GM11168 (cell line): ENCODE results near the gene MAN1C1.

Experiments
- in situ Hi-C: fragments of 300-500 bp; cut with MboI; formaldehyde crosslinking; loops from one replicate; pipeline ENCODE4 v1.12.0; 2022; ENCODE audit warnings: low sequenced_read_pairs; ENCODE audit not compliant: unreplicated experiment

The MAN1C1 gene

DNA sequence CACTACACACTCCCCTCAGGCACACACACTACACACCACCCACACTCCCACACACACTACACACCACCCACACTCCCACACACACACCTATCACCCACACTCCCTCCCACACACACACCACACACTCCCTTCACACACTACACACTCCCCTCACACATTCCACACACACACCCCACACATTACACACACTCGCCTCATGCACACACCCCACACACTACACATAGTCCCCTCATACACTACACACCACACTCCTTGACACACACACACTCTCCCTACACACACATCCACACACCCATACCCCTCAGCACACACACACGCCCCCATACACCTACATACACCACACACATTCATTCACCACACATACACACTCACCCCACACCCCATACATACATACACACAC is 152.4 kb downstream of the MAN1C1 start:
- in situ Hi-C loops: no loop called here

DNA sequence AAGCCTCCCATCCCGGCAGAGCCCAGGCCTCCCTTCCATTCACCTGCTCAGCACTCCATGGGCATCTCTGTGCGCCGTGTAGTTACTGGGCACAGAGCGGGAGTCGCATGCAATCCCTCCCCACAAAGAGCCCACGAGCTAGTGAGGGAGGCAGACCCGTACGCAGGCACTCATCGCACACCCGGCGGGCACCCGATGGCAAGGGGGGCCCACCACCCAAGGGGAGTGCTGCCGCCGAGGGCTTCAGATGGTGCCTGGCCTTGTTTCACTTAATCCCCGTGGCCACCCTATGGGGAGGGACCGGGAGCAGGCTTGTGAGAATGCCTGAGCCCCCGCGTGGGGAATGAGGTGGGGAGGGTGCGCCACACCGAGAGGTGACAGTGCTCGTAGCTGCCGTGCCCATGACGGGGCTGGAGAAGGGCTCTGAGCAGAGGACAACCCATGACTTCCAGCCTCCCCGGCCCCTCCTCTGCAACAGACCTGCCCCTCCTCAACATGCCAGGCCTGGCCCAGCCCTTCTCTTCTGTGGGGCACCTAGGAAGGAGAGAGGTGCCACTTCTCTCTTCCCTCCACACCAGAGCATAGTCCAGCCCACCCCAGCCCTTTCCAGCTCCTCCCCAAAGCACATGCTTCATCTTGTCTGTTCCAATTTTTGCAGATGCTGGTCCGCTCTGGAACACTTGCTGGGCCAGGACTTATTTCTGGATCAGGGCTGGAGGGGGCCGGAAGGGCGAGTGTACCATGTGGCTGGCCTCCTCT is 153.2 kb downstream of the MAN1C1 start:
- in situ Hi-C loops: no loop called here

DNA sequence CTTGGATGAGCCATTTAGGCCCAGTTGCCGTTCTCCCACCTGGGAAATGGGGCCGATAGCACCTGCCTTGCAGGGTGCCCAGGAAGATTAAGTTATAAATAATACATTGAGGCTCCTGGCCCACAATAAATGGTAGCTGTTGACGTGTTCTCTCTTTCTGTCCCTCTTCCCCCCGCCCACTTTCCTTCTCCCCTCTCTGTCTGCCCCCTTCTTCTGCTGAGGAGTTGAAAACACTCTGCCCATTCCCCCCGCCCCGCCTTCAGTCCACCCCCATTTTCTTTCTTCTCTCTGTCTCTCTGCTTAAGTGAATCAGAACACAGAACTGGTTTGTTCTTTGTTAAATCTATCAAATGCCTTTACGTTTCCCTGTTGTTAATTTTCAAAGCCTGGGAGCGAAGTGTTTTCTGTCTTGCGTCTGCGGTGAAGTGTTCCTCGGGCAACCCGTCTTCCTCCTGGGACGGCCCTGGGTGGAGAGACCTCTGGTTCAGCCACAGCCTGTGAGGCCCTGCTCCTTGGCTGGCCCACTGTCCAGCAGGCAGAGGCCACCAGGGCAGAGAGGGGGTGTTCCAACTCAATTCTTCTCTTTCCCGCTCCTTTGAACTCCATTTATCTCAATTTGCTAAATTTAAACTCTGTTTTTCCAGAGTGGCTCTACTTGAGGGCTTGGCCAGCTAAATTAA is 154.1 kb downstream of the MAN1C1 start:
- in situ Hi-C loops: no loop called here

DNA sequence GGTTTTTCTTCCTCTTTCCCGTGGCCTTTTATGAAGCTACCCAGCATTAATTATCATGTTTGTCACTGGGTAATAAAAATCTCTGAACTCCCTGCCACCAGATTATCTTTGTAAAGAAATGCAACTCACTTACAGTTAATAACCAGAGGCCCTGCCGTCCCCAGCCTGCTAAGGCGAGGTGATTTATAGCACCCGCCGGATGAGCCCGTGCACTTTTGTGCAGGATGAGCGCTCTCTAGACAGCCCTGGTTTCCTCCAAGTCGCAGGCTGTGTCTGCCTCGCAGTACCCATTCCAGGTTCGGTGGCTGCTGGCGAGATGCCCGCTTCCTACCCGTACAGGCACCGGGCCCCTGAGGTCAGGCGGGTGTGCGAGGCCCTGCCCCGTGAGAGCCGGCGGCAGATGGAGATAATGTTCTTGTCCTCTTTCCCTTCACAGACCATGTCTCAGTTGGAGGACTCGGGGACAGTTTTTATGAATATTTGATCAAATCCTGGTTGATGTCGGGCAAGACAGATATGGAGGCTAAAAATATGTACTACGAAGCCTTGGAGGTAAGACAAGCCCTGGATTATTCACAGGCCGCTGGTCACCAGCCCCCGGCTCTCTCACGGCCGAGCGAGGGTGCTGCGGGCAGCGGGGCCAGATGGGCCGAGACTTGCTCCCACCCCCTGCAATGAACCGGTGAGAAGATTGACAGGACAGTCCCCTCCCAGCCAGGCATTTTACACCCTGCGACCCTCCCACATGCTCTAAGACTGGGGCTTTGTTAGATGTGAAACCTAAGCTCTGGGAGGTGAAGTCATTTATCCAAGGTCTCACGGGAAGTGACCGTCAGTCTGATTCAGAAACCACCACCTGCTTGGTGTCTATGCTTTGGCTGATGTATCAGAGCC is 154.9 kb downstream of the MAN1C1 start:
- in situ Hi-C loops: no loop called here

- in situ Hi-C loops: no loop called here
Measured at GRCh38 chr1:25772164-25772563, 155.6 kb downstream of the MAN1C1 start.

GRCh38 chr1:25772692-25773245 is 156.2 kb downstream of the MAN1C1 start:
- in situ Hi-C loops: no loop called here

GRCh38 chr1:25773441-25774125 is 157.0 kb downstream of the MAN1C1 start:
- in situ Hi-C loops: no loop called here

GRCh38 chr1:25774206-25774803 is 157.7 kb downstream of the MAN1C1 start:
- in situ Hi-C loops: no loop called here

- in situ Hi-C loops: no loop called here
Measured at GRCh38 chr1:25774921-25775771, 158.6 kb downstream of the MAN1C1 start.

DNA sequence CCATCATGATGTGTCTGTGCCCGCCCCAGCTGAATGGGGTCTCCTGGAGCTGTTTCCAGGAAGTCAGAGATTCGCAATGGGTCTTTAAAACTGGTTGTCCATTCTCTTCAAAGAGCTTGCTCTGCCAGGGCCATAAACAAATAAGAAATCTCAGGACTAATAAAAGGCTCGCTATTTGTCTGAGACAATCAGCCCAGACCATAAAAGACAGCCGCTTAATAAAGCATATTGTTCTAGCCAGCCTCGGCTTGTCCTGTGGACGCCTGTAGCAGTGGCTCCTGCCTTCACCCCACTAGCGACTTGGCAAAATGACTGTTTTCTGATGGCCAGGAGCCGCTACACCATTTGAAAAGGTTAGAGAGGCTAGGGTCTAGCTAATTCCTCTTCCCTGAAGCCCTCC is 162.8 kb downstream of the MAN1C1 start:
- in situ Hi-C loops: no loop called here

DNA sequence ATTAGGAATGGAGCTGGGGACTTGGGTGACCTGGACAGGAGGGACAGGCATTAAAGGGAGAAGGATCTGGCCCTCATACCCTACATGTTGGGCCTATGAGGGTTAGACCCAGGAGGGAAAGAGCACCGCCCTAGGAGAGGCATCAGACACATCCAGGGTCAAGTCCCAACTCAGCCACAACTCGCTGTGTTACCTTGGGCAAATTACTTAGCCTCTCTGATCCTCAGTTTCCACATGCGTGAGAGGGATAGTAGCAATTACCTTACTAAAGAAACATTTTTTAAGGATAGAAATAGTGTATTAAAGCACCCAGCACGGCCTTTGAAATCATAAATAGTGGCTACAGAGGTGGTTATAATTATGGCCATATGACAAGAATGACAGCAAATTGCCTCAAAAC is 163.3 kb downstream of the MAN1C1 start:
- in situ Hi-C loops: no loop called here

DNA sequence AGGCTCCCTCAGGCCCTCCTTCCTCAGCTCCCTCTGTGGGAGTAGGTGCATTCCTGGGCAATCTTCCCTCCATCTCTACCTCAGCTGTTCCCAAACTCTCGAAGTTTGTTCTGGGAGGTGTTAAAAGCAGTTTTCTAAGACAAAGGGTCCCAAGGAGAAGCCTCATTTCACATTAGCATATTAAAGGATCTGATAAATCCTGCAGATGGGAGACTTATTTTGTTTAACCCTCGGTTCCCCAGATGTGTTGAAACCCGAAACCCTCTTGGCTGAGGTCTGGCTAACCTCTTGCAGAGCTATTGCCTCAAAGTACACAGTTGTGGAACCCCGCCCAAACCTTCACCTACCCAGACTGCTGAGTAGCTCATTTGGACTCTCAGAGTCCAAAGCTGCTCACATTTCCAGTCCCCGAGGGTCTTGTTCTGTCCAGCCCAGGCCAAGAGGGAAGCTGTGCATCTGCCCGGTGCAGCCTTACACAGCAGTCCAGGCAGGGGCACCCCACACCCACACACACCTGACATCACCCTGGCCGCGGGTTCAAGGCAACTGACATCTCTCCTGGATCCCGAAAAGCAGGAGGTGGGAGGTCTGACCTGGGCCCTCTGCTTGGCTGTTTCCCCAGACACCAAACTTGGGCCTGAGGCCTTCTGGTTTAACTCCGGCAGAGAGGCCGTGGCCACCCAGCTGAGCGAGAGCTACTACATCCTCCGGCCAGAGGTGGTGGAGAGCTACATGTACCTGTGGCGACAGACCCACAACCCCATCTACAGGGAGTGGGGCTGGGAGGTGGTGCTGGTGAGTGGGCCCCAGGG is 163.9 kb downstream of the MAN1C1 start:
- in situ Hi-C loops: no loop called here

- in situ Hi-C loops: no loop called here
Measured at GRCh38 chr1:25781130-25781433, 164.5 kb downstream of the MAN1C1 start.

DNA sequence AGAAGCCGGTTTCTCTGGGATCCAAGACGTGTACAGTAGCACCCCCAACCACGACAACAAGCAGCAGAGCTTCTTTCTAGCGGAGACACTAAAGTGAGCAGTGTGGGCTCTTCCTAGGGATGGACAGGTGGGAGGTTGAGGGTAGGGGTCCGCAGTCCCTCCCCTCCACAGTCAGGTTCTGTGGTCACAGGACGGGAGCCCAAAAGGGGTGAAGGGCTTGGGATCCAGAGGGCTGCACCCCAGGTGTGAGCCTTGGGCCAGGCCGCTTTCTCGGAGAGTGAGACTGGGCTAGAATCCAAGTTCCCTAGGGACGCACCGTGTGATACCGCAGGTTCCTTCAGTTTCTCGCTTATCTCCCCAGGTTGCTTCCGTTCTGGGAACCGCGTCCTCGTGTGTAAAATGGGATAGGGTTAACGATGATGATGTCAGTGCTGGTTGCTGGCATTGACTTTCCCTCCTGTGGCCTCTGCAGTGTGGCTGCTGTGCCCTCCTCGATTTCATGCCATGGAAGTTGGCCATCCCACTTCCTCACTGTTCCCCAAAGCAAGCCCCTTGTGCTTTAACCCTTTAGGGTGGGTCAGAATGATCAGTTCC is 166.1 kb downstream of the MAN1C1 start:
- in situ Hi-C loops: no loop called here

GRCh38 chr1:25784575-25785051 is 168.0 kb downstream of the MAN1C1 start:
- in situ Hi-C loops: no loop called here

DNA sequence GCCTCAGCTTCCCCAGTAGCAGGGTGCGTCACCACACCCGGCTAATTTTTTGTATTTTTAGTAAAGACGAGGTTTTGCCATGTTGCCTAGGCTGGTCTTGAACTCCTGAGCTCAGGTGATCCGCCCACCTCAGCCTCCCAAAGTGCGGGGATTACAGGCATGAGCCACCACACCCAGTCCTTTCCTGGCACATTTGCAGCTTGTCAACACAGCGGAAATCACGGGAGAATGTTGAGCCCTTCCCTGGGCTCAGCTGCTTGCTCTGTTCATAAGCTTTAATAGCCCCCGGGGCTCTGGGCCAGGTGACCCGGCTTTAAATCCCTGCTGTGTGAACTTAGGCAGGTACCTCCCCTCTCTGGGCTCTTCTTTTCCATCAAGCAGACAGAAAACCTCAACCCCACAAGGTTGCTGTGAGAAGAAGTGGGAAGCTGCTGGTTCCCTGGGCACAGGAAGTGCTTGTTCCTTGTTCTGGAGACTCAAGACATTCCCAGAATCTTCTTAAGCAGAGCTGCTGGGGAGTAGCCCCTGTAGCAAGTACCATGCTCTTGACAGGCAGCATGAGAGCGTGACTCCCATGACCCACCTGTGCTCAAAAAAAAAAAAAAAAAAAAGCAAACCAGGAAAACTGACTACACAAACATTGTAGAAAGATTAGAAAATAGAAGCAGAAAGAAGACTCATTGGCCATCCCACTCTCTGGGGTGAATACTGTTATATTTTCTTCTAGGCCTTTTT is 168.9 kb downstream of the MAN1C1 start:
- in situ Hi-C loops: no loop called here
